Measurements from ENCODE around the gene PGAM5. TPM values are rescaled to one million over a fixed set of nuclear protein-coding genes. Genes with fewer than 3 reads are reported as not detected.

PGAM5 gene
- 10 to 100 TPM; 21.6 to 45.8 (median 26.0) TPM for total RNA-seq

DNA sequence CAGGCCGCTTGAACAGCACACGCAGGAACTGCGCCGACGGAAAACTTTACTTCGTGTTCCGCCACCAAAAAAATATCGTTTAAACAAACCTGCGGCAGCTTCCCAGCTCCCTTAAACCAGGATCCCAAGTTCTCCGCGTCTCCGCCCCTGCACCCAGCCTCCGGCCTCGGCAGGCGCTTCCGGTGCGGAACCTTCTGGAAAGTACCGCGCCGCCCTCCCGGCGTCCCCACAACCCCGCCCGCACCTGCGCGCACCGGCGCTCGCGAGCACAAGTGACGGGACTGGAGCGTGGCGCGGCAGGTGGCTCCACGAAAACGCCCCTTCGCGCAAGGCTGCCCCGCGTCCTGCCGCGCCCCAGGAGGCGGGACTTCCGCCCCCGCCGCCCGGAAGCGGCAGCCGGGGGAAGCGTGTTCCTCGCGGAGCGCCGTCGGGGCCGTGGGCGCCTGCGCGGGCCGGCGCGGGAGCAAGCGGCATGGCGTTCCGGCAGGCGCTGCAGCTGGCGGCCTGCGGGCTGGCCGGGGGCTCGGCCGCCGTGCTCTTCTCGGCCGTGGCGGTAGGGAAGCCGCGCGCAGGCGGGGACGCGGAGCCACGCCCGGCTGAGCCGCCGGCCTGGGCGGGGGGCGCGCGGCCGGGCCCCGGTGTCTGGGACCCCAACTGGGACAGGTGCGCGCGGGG is at the start of gene PGAM5:
Gene PGAM5, plus strand, starts transcription at position 438 of the 675 bp plus-strand sequence. Its CDS starts 35 bp downstream, at position 473.
- Histone ChIP-seq H3K36me3 (no peaks in the 10 kb centered on the region), H3K9me3 (no peaks in the 10 kb centered on the region), H3K4me3 (replicated peaks in 1 of 3) (peak within 1 kb of the TSS; percentile 67 to 98 (median 69)), H3K27ac (peak within 1 kb of the TSS; percentile 6 to 85 (median 78)), H3K27me3 (no peaks in the 10 kb centered on the region), H3K4me1 (peaks cover 7 to 11% of the 10 kb centered on the region in 2 donors)
- DNase-seq: peak; percentile 93
- WGBS, 2 donors: 0% methylated on average over 11 to 19 of the region's 94 CpGs
- TF ChIP-seq POLR2A (IDR thresholded peaks at IDR 0.05): peak in 1 of 2 donors; percentile 71
- TF ChIP-seq CTCF (IDR thresholded peaks at IDR 0.05): no peak
- intact Hi-C loops (cut with DNase I): no loop called here

DNA sequence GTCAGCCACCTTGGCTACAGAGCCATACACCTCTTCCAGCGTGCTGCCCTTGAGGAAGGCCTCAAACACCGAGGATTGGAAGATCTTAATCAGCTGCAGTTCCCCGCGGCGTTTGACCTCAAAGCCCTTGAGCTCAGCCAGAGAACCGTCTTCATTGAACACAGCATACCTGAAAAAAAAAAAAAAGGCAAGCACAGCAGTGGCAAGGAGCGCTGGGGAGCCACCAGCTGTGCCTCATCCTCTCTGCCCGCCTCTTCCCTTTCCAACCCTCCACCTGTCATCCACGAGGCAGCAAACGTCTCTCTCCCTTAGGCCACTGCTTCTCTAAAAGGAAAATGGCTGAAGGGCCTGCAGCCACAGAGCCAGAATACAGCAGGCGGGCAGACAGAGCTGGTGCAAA is 49.6 kb upstream of the PGAM5 start:
- no peak for TF ChIP-seq POLR2A (IDR thresholded peaks at IDR 0.05)
- TF ChIP-seq CTCF (IDR thresholded peaks at IDR 0.05): no peak
- intact Hi-C loops (cut with DNase I): no loop called here
- no peaks in the 10 kb centered on the region for H3K27me3 ChIP-seq
- H3K9me3 ChIP-seq: no peaks in the 10 kb centered on the region
- peaks cover 19 to 39% of the 10 kb centered on the region in 2 donors for H3K36me3 ChIP-seq
- no peaks in the 10 kb centered on the region for H3K4me1 ChIP-seq
- H3K4me3 ChIP-seq (replicated peaks in 1 of 3): no peak overlapping the region
- DNase-seq: no peak
- H3K27ac ChIP-seq: no peak overlapping the region
- WGBS, 2 donors: 84 to 88% methylated on average over 11 of the region's 11 CpGs

- Histone ChIP-seq H3K9me3 (no peaks in the 10 kb centered on the region), H3K36me3 (peaks cover 11 to 37% of the 10 kb centered on the region in 2 donors), H3K27me3 (no peaks in the 10 kb centered on the region), H3K27ac (no peak overlapping the region), H3K4me1 (no peaks in the 10 kb centered on the region), H3K4me3 (replicated peaks in 1 of 3) (no peak overlapping the region)
- intact Hi-C loops (cut with DNase I): no loop called here
- no peak for TF ChIP-seq POLR2A (IDR thresholded peaks at IDR 0.05)
- TF ChIP-seq CTCF (IDR thresholded peaks at IDR 0.05): no peak
- DNase-seq: no peak
- 67 to 78% methylated on average over 5 of the region's 5 CpGs for WGBS, 2 donors
Measured at GRCh38 chr12:132661972-132662371, 48.7 kb upstream of the PGAM5 start.

- H3K27ac ChIP-seq: no peak overlapping the region
- DNase-seq: no peak
- H3K36me3 ChIP-seq: peaks cover 11 to 38% of the 10 kb centered on the region in 2 donors
- no peaks in the 10 kb centered on the region for H3K9me3 ChIP-seq
- TF ChIP-seq POLR2A (IDR thresholded peaks at IDR 0.05) (no peak), CTCF (IDR thresholded peaks at IDR 0.05) (no peak)
- H3K4me1 ChIP-seq: no peaks in the 10 kb centered on the region
- no peaks in the 10 kb centered on the region for H3K27me3 ChIP-seq
- WGBS, 2 donors: 90 to 92% methylated on average over 27 to 28 of the region's 29 CpGs
- intact Hi-C loops (cut with DNase I): no loop called here
- no peak overlapping the region for H3K4me3 ChIP-seq (replicated peaks in 1 of 3)
Measured at GRCh38 chr12:132662901-132663755, 47.5 kb upstream of the PGAM5 start.

Measured in thyroid gland (tissue), 4 donors.